Activated naive CD8-positive, alpha-beta T cell (primary cell): Measurements from ENCODE around the gene RAB21.
"Not testable (repeated sequence)": the region's sequence is repeated elsewhere in the genome, so short reads cannot be mapped to it uniquely, and the experiment has no call there.

Experiments used
- H3K27ac Mint-ChIP-seq: one replicate; pipeline ENCODE4 v1.8.0; 2021; ENCODE audit warnings: mixed read lengths
- H3K27me3 Mint-ChIP-seq: one replicate; pipeline ENCODE4 v1.8.0; 2021; ENCODE audit warnings: mixed read lengths
- H3K36me3 Mint-ChIP-seq: one replicate; pipeline ENCODE4 v1.8.0; 2021; ENCODE audit warnings: mixed read lengths
- H3K4me1 Mint-ChIP-seq: one replicate; pipeline ENCODE4 v1.8.0; 2021; ENCODE audit warnings: low read depth, mixed read lengths
- H3K4me3 Mint-ChIP-seq: one replicate; pipeline ENCODE4 v1.8.0; 2021; ENCODE audit warnings: mild to moderate bottlenecking, mixed read lengths
- H3K9me3 Mint-ChIP-seq: one replicate; pipeline ENCODE4 v1.8.0; 2021; ENCODE audit warnings: low read depth, mixed read lengths

RAB21 gene

GRCh38 chr12:71737197-71737596 is 17.5 kb upstream of the RAB21 start:
- H3K4me1 Mint-ChIP-seq, result no peaks in the 10 kb centered on the region
- no peaks in the 10 kb centered on the region for H3K36me3 Mint-ChIP-seq
- no peaks in the 10 kb centered on the region for H3K27me3 Mint-ChIP-seq
- H3K27ac Mint-ChIP-seq, result no peak overlapping the region
- no peak overlapping the region for H3K4me3 Mint-ChIP-seq
- no peaks in the 10 kb centered on the region for H3K9me3 Mint-ChIP-seq

GRCh38 chr12:71742998-71743397 is 11.7 kb upstream of the RAB21 start:
- no peaks in the 10 kb centered on the region for H3K4me1 Mint-ChIP-seq
- H3K36me3 Mint-ChIP-seq, result no peaks in the 10 kb centered on the region
- no peaks in the 10 kb centered on the region for H3K27me3 Mint-ChIP-seq
- H3K4me3 Mint-ChIP-seq, result no peak overlapping the region
- H3K27ac Mint-ChIP-seq, result no peak overlapping the region
- no peaks in the 10 kb centered on the region for H3K9me3 Mint-ChIP-seq

GRCh38 chr12:71744522-71745300 is 10.0 kb upstream of the RAB21 start:
- no peak overlapping the region for H3K27ac Mint-ChIP-seq

GRCh38 chr12:71746974-71747611 is 7.6 kb upstream of the RAB21 start:
- Mint-ChIP-seq H3K27me3 (peaks cover 2% of the 10 kb centered on the region), H3K36me3 (no peaks in the 10 kb centered on the region), H3K27ac (no peak overlapping the region), H3K9me3 (no peaks in the 10 kb centered on the region), H3K4me3 (no peak overlapping the region), H3K4me1 (no peaks in the 10 kb centered on the region)

More at GRCh38 chr12:71744522-71745300, 10.0 kb upstream of the RAB21 start:
- H3K4me3 Mint-ChIP-seq, result no peak overlapping the region
- H3K9me3 Mint-ChIP-seq, result no peaks in the 10 kb centered on the region
- H3K4me1 Mint-ChIP-seq, result no peaks in the 10 kb centered on the region
- H3K27me3 Mint-ChIP-seq, result peaks cover 2% of the 10 kb centered on the region
- H3K36me3 Mint-ChIP-seq, result no peaks in the 10 kb centered on the region

GRCh38 chr12:71748081-71748850 is 6.4 kb upstream of the RAB21 start:
- H3K27ac Mint-ChIP-seq, result no peak overlapping the region
- no peaks in the 10 kb centered on the region for H3K4me1 Mint-ChIP-seq
- H3K27me3 Mint-ChIP-seq, result peaks cover 2% of the 10 kb centered on the region
- no peaks in the 10 kb centered on the region for H3K9me3 Mint-ChIP-seq
- H3K4me3 Mint-ChIP-seq, result no peak overlapping the region
- no peaks in the 10 kb centered on the region for H3K36me3 Mint-ChIP-seq

GRCh38 chr12:71749666-71750065 is 5.0 kb upstream of the RAB21 start:
- Mint-ChIP-seq H3K4me3 (no peak overlapping the region), H3K36me3 (no peaks in the 10 kb centered on the region), H3K27me3 (peaks cover 2% of the 10 kb centered on the region), H3K9me3 (no peaks in the 10 kb centered on the region), H3K4me1 (peaks cover 8% of the 10 kb centered on the region), H3K27ac (no peak overlapping the region)

GRCh38 chr12:71752891-71753290 is 1.8 kb upstream of the RAB21 start:
- no peak overlapping the region for H3K4me3 Mint-ChIP-seq
- H3K9me3 Mint-ChIP-seq, result no peaks in the 10 kb centered on the region
- H3K27me3 Mint-ChIP-seq, result peaks cover 2% of the 10 kb centered on the region
- H3K36me3 Mint-ChIP-seq, result peaks cover 7% of the 10 kb centered on the region
- H3K4me1 Mint-ChIP-seq, result peaks cover 27% of the 10 kb centered on the region
- no peak overlapping the region for H3K27ac Mint-ChIP-seq

- Mint-ChIP-seq H3K27ac (peak overlapping the region; percentile 98), H3K36me3 (peaks cover 27% of the 10 kb centered on the region), H3K9me3 (peaks cover 5% of the 10 kb centered on the region), H3K27me3 (no peaks in the 10 kb centered on the region), H3K4me1 (peaks cover 46% of the 10 kb centered on the region), H3K4me3 (peak overlapping the region; percentile 97)
These were observed 656 bp downstream of the RAB21 start for GRCh38 chr12:71755146-71755892.

- Mint-ChIP-seq H3K9me3 (peaks cover 8% of the 10 kb centered on the region), H3K27me3 (no peaks in the 10 kb centered on the region), H3K4me1 (peaks cover 46% of the 10 kb centered on the region), H3K36me3 (peaks cover 33% of the 10 kb centered on the region), H3K4me3 (peak overlapping the region; percentile 97), H3K27ac (peak overlapping the region; percentile 98)
These were observed 1.5 kb downstream of the RAB21 start for GRCh38 chr12:71756054-71756690.

- Mint-ChIP-seq H3K27me3 (no peaks in the 10 kb centered on the region), H3K4me1 (peaks cover 55% of the 10 kb centered on the region), H3K27ac (no peak overlapping the region), H3K36me3 (peaks cover 43% of the 10 kb centered on the region), H3K9me3 (peaks cover 12% of the 10 kb centered on the region), H3K4me3 (no peak overlapping the region)
These were observed 5.3 kb downstream of the RAB21 start for GRCh38 chr12:71759941-71760340.

GRCh38 chr12:71760471-71760870 is 5.8 kb downstream of the RAB21 start:
- Mint-ChIP-seq H3K9me3 (peaks cover 12% of the 10 kb centered on the region), H3K4me1 (peaks cover 60% of the 10 kb centered on the region), H3K4me3 (no peak overlapping the region), H3K27ac (no peak overlapping the region), H3K36me3 (peaks cover 44% of the 10 kb centered on the region), H3K27me3 (no peaks in the 10 kb centered on the region)

GRCh38 chr12:71761354-71761753 is 6.7 kb downstream of the RAB21 start:
- Mint-ChIP-seq H3K36me3 (peaks cover 45% of the 10 kb centered on the region), H3K9me3 (peaks cover 12% of the 10 kb centered on the region), H3K4me1 (peaks cover 64% of the 10 kb centered on the region)
- H3K27me3 Mint-ChIP-seq, H3K27ac Mint-ChIP-seq, H3K4me3 Mint-ChIP-seq: not testable (repeated sequence)

- H3K4me3 Mint-ChIP-seq, result no peak overlapping the region
These were observed 9.2 kb downstream of the RAB21 start for GRCh38 chr12:71763677-71764379.

More at GRCh38 chr12:71763677-71764379, 9.2 kb downstream of the RAB21 start:
- Mint-ChIP-seq H3K36me3 (peaks cover 33% of the 10 kb centered on the region), H3K4me1 (peaks cover 66% of the 10 kb centered on the region), H3K27ac (no peak overlapping the region), H3K9me3 (peaks cover 12% of the 10 kb centered on the region), H3K27me3 (no peaks in the 10 kb centered on the region)
